Measurements from ENCODE around the gene HYAL2.

Gene HYAL2

DNA sequence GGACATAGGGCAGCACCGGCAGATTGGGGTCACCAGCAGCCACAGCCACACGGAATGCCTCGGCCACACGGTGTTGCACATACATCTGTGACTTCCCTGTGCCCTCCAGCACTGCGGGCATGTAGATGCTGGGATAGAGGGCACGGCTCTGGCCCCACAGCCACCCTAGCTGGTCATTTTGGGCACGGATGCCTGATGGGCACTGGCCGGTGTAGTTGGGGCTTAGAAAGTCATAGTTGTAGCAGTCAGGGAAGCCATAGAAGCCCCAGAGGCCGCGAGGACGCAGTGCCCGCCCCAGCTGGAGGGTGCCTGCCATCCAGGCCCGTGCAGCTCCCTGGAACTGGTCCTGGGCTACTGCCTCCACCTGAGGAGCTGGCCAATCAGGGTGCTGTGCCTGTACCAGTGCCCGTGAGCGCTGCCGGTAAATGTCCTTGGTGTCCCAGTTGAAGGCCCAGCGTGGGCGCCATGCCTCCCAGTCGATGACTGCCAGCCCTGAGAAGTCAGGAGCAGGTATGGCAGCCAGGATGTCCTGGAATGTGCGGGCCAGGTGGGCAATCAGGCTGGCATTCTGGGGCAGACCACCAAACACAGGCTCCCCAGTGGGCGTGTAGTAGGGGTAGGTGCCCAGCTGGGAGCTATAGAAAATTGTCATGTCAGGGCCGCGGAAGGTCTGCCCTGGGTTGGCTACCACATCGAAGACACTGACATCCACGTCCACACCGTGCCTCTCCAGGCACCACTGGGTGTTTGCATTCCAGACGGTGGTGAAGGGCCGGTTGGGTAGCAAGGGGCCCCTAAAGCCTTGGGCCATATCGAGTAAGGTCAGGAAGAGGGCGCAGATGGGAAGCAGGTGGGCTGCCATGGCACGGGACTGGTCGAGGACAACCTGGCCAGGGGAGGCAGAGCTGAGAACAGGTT, 20.2 kb downstream of the HYAL2 start:
- no peak for DNase-seq

- DNase-seq, result no peak
These were observed 21.8 kb downstream of the HYAL2 start for GRCh38 chr3:50300681-50301254.

DNA sequence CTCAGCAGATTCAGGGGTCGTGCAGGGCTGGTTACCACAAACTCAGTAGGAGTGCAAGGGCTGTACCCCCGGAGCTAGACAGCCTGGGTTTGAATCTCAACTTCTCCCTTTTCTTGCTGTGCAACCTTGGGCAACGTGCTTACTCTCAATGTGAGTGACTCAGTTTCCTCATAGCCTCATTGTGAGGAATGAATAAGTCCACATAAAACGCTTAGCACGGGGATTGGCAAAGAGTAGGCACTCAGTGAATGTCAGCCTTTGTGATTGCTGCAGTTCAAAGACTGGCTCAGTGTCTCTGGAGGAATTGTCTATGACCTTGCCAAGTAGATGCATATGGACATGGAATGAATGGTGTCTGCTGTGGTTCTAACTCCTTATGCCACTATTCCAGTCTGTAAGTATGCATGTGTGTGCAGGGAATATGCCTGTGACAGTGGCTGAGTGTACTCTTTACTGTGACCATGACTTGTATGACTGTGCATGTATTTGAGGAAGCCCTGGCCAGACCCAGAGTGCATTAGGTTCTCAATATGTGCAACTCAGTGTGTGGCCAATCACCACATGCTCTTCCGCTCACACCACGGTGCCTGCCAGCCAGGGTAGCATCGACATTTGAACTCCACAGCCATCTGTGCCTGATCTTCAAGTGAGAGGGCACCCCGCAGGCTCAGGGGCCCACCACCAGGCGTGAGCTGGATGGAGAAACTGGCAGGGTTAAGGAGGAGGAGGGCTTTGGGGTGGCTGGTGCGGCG, 22.4 kb downstream of the HYAL2 start:
- peak; percentile 69 for DNase-seq

DNA sequence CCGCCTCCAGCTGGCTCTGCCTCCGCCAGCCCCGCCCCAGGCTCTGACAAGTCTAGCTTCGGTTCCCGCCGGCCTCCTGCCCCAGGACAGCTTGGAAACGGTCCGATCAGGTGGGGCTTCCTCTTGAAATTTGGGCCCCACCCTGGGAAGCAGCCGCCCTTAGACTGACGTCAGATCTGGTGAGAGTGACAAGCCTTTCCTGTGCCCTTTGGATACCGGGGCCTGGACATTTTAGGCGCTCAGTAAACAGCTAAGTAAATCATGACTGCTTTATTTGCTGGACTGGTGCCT, 23.0 kb downstream of the HYAL2 start:
- DNase-seq, result no peak

DNA sequence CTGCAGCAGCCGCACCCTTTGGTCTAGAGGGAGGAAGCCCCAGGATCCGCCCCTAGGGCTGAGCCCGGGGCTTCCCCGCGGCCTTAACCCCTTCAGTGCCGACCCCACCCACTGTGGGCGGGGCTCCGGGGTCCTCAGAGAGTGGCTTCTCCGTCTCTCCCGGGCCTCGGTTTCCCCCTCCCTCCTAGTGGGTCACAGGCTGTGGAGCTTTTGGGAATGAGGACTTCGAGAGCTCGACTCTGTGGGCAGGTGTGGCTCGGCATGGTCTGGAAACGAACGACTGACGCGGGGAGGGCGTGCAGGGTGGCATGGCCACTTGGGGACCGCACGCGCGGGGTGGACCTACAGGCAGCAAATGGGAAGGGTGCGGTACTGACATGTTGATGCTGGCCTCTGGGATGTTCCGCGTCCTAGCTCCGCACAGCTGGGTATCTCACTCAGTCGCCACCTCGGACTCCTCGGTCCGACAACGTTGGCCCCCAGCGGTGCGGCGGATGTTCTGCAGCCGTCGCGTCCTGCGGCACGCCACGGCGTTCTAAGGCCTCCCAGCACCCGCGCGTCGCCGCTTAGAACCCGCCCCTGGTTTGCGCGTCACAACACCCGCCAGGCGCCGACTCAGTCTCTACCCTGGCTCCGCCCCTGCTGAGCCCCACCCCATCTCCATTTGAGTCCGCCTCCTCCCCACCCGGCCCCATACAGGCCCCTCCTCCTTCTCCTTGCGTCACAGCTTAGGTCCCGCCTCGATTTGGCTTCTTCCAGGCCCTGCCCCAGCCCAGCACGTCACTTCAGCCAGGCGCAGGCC, 23.5 kb downstream of the HYAL2 start, which contains the start of the genes HYAL3 and NAA80:
Gene HYAL3, minus strand, starts transcription at position 570 of the 802 bp plus-strand sequence. CDS start 3,803 bp downstream, outside the sequence.
Gene NAA80, minus strand, starts transcription at position 570 of the 802 bp plus-strand sequence. CDS start 1,942 bp downstream, outside the sequence.
- DNase-seq, result peak; percentile 99

DNA sequence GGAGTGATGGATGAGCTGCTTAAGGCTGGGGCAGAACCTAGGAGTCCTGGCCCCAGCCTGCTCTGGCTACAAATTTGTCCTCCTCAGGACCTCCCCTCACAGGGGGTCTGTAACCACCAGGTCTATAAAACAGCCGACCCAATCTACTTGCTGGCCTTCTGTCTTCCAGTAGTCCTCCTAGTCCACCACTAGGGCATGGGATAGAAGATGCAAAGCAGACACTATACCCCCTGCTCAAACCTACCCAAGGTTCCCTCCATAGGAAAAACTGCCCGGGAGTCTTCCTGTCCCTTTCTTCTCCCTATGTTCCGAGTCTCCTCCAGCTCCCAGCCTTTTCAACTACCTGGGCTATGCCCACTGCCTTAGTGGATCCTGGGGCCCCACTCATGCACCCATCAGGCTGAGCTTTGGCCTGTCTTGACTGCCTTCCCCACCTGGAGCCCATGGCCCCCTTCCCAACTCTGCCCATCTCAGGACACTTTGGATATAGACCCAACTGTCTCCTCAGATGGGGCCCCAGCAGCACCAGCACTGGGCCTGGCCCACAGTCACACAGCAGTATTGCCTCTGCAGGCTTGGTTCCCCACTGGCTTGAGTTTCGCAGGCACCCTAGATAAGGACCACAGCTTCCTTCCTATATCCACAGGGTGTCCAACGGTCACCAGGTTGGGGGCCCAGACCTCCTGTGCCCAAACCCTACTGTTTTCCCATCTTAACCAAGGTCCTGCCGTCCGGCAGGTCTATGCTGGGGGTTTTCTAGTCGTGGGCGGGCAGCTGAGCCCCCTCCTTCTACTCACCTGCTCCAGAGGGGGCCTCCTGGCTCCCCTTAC, 24.4 kb downstream of the HYAL2 start:
- no peak for DNase-seq

DNA sequence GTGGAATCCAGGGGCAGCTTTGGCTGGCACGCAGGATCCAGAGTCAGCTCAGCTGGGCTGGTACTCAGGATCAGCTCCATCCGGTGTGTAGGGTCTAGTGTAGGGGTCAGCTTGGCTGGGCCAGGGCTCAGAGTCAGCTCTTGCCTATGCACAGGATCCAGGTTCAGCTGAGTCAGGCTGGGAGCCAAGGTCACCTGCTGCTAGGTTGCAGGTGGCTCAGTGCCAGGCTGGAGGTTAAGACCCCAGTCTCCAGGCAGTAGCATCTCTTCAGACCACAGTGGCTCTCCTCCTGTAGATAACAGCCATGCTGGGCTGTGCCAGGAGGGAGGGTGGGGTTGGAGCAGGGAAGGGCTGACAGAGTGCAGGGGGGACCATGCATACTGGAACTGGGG, 25.2 kb downstream of the HYAL2 start:
- DNase-seq, result no peak

DNA sequence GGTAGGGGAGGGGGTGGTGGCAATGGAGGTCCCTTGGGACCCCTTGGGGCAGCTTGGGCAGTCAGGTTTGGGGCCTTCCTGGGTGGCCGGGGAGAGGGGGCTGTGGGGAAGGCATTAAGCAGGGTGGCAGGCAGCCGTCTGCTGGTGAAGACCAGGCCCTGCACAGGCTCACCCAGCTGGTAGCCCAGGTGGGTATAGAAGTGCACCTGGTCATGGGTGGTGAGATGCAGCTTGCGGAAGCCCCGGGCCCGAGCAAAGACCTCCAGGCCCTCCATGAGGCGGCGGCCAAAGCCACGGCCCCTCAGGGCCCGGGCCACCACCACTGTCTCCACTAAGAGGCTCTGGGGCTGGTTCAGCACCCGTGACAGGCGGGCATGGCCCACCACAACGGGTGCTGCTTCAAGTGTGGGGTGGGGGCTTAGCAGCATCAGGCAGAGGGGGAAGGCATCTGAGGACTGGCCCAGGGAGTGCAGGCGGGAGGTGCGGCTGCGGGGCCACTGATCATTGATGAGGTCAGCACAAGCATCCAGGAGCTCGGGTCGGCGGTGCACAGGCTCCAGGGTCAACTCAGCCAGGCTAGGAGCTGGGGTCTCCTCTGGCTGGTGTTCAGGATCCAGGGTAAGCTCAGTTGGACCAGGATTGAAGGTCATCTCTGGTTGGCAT, 25.7 kb downstream of the HYAL2 start:
- no peak for DNase-seq

- DNase-seq, result no peak
These were observed 26.8 kb downstream of the HYAL2 start for GRCh38 chr3:50295553-50296431.

- no peak for DNase-seq
These were observed 27.8 kb downstream of the HYAL2 start for GRCh38 chr3:50294492-50295403.

DNA sequence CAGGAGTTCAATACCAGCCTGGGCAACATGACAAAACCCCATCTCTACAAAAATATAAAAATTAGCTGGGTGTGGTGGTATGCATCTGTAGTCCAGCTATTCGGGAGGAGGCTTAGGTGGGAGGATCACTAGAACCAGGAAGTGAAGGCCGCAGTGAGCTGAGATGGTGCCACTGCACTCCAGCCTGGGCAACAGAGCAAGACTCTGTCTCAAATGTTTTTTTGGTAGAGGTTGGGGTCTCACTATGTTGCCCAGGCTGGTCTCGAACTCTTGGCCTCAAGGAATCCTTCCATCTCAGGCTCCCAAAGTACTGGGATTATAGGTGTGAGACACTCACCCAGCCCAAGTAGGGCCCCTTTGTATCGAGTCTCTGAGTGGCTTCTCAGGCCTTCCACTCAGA, 28.5 kb downstream of the HYAL2 start:
- no peak for DNase-seq

- no peak for DNase-seq
These were observed 29.3 kb downstream of the HYAL2 start for GRCh38 chr3:50293079-50293801.

DNA sequence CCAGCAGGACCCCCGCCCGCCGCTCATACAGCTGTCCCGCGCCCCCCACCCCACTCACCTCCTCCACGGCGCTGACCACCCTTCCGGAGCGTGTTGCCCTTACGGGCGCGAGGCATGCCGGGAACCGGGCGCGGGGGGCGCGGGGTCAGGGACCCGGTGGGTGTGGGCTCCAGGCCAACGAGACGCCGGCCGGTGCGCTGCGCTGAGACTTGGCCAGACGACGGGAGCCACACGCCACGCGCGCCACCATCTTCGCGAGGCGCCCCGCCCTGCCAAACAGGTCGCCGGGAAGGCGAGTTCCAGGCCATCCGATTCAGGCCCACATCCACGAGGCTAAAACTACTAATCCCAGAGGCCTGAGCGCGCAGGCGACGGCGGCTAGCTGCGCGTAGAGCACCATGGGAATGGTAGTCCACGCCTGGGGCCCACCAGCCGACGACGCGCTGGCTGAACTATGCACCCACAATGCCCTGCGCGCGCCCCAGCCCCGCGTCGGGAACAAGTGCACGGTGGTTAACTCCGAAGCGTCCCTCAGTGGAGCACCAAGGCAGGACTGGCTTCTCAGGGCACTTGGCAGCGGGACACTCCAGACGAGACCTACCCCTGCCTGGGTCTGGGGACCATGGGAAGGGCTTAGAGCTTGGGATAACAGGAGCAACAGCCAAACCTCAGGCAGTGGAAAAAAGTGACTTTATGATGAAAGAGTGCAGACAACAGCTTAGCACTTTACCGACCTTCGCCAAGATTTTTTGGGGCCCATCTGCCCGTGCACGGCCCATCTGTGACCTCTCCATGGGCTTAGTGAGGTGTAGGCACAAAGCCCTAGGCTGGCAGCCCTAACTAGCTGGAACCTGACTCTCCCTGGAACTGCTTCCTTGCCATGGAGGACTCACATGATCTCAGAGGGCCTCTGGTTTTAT, 30.1 kb downstream of the HYAL2 start, which contains the start of gene IFRD2:
Gene IFRD2, minus strand, starts transcription at position 271 of the 920 bp plus-strand sequence. Its CDS starts 155 bp downstream, at position 116.
- peak; percentile 96 for DNase-seq

- DNase-seq, result no peak
These were observed 32.3 kb downstream of the HYAL2 start for GRCh38 chr3:50290161-50290641.

DNA sequence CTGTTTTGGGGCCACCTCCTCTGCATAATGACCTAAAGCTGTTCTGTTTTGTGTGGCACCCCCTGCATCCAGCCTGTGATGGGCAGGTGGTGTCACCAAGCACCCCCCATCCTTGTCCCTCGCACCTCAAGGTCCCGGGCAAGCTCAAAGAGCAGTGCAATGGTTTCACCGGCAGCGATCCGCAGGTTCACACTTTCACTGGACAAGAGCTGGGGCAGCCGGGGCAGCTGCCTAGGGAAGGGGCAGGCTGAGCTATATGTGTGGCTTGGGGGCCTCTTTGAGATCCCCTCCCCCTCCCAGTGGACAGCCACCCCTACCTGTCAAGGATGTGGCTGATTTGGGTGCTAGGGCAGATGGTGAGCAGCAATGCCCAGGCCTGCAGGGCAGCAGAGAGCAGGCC, 33.4 kb downstream of the HYAL2 start:
- DNase-seq, result no peak

DNA sequence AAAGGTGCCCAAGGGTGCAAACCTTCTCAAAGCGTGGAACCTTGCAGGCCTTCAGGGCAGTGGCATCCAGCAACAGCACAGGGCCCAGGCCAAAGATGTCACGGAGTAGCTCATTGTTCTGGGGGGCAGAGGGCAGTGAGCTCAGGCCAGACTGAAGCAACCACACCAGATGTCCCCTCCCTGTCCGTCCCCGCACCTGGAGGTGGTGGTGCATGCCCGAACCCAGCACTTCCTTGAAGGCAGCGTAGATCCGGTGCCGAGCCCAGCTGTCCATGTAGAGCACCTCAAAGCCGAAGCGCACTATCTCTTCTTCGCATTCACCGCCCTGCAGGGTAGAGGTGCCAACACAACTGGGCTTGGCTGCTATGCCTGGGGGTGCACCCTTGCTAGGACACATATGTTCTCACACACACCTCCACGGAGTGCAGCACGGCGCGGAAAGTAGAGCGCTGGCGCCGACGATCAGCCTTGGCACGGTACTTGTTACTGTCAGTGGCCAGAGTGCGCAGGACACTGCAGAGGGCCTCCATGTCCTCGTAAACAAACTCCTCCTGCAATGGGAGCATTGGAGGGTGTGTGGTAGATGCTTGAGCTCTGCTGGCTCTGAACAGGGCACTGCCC, 34.0 kb downstream of the HYAL2 start:
- no peak for DNase-seq
